HepG2 (cell line): ENCODE results near the gene CCDC170. TPM values are rescaled to one million over a fixed set of nuclear protein-coding genes. Genes with fewer than 3 reads are reported as not detected.
"Not testable (repeated sequence)": the region's sequence is repeated elsewhere in the genome, so short reads cannot be mapped to it uniquely, and the experiment has no call there.

Experiments
- ATAC-seq: fragments of 200-7000 bp; cut with Tn5 transposase; 3 replicates; pipeline ENCODE4 v1.9.1; 2020; ENCODE audit warnings: mild to moderate bottlenecking, moderate library complexity
- BruUV-seq: library from RNA; stranded (reverse); fragments of 400-500 nt; replicated peaks from 2 replicates; lab custom pipeline; 2021; lab: Mats Ljungman, UMichigan
- CTCF ChIA-PET: fragments of 300-600 bp; formaldehyde crosslinking; extraction: SDS; loops from one replicate; lab custom pipeline; 2021; ENCODE audit warnings: low total read pairs, inconsistent platforms, low intra/inter-chr PET ratio; lab: Yijun Ruan, JAX
- POLR2A ChIA-PET: fragments of 350-600 bp; sonication (Branson Sonifier 250); formaldehyde crosslinking; loops from one replicate; lab custom pipeline; 2020; ENCODE audit warnings: antibody characterized with exemption, inconsistent platforms; lab: Yijun Ruan, JAX
- DNase-seq: peaks from one replicate; pipeline ENCODE4 v3.0.0-alpha.2; 2015; ENCODE audit warnings: low spot score
- FAIRE-seq: peaks from 3 replicates; lab custom pipeline; 2011; peaks lifted over from hg19 to GRCh38; lab: Jason Lieb, UNC
- H2AFZ ChIP-seq: one replicate; pipeline ENCODE4 v1.6.1; 2011; ENCODE audit warnings: low read length, inconsistent platforms
- H3K27ac ChIP-seq: fragments of 300-600 bp; 3 replicates; pipeline ENCODE4 v1.8.0; 2011; ENCODE audit warnings: mixed run types, mild to moderate bottlenecking, mixed read lengths, low read length, inconsistent platforms; ENCODE audit not compliant: insufficient read depth; ENCODE audit errors: extremely low read length
- H3K27me3 ChIP-seq, 2 experiments: fragments of 200-600 bp in 1 of 2; 2 replicates in 1 of 2; 3 replicates in 1 of 2; pipeline versions ENCODE4 v1.6.0 to v1.8.0; 2011; ENCODE audit warnings: low read length in 2 of 2, mild to moderate bottlenecking in 2 of 2, moderate library complexity in 2 of 2, inconsistent platforms in 1 of 2; ENCODE audit not compliant: insufficient read depth in 2 of 2, control insufficient read depth in 1 of 2
- H3K36me3 ChIP-seq, 2 experiments: fragments of 200-600 bp in 1 of 2; replicated peaks in 1 of 2; 2 replicates in 1 of 2; 3 replicates in 1 of 2; pipeline versions ENCODE4 v1.5.1 to v1.8.0; 2011; ENCODE audit warnings: low read length in 2 of 2, inconsistent platforms in 1 of 2; ENCODE audit not compliant: insufficient read depth in 2 of 2, control insufficient read depth in 1 of 2
- H3K4me1 ChIP-seq: 2 replicates; pipeline ENCODE4 v1.5.1; 2012; ENCODE audit warnings: low read length, inconsistent platforms; ENCODE audit not compliant: insufficient read depth
- H3K4me2 ChIP-seq: 2 replicates; pipeline ENCODE4 v1.6.0; 2011; ENCODE audit warnings: low read depth, low read length, inconsistent platforms
- H3K4me3 ChIP-seq, 3 experiments: fragments of 200-600 bp in 1 of 3; sonication (generic), shearing (Covaris generic) in 1 of 3; replicated peaks in 1 of 3; 2 replicates each; pipeline ENCODE4 v1.5.1; 2011 to 2016; ENCODE audit warnings: low read length in 3 of 3, inconsistent platforms in 2 of 3, low read depth in 2 of 3, mild to moderate bottlenecking in 2 of 3, control low read depth in 1 of 3, mixed read lengths in 1 of 3; ENCODE audit not compliant: insufficient read depth in 1 of 3
- H3K79me2 ChIP-seq: one replicate; pipeline ENCODE4 v1.6.1; 2011; ENCODE audit warnings: low read length, inconsistent platforms; ENCODE audit not compliant: insufficient read depth
- H3K9ac ChIP-seq: 2 replicates; pipeline ENCODE4 v1.6.0; 2011; ENCODE audit warnings: mild to moderate bottlenecking, low read depth, low read length, inconsistent platforms; ENCODE audit not compliant: insufficient read depth
- H3K9me3 ChIP-seq: 2 replicates; pipeline ENCODE4 v1.5.1; 2012; ENCODE audit warnings: mild to moderate bottlenecking, low read length
- H4K20me1 ChIP-seq: 2 replicates; pipeline ENCODE4 v1.6.0; 2011; ENCODE audit warnings: inconsistent platforms, mild to moderate bottlenecking, low read length, moderate library complexity; ENCODE audit not compliant: insufficient read depth
- FOSL2 ChIP-seq: sonication (generic); formaldehyde crosslinking; IDR thresholded peaks from 2 replicates; pipeline ENCODE4 v1.4.0; 2020; ENCODE audit warnings: missing genetic modification reagents
- FOXP1 ChIP-seq, 2 experiments: fragments of 450-650 bp in 1 of 2; IDR thresholded peaks; 2 replicates each; pipeline ENCODE4 v1.6.1; 2017 to 2018; ENCODE audit warnings: antibody characterized with exemption in 1 of 2
- GATAD2A ChIP-seq: IDR thresholded peaks from 2 replicates; pipeline ENCODE4 v1.6.1; 2016
- HNF4A ChIP-seq: sonication (generic); formaldehyde crosslinking; IDR thresholded peaks from 2 replicates; pipeline ENCODE4 v1.4.0; 2020; ENCODE audit warnings: missing genetic modification reagents
- HOXA3 ChIP-seq: sonication (generic); formaldehyde crosslinking; IDR thresholded peaks from 2 replicates; pipeline ENCODE4 v1.5.0; 2020; ENCODE audit warnings: missing genetic modification reagents
- IKZF5 ChIP-seq: IDR thresholded peaks from 2 replicates; pipeline ENCODE4 v1.6.1; 2018; ENCODE audit warnings: missing genetic modification reagents, mild to moderate bottlenecking, missing compliant biosample characterization
- KAT7 ChIP-seq: IDR thresholded peaks from 2 replicates; pipeline ENCODE4 v1.6.1; 2018; ENCODE audit warnings: borderline replicate concordance, missing compliant biosample characterization
- NR2F6 ChIP-seq, 2 experiments: IDR thresholded peaks; 2 replicates each; pipeline ENCODE4 v1.6.1; 2016; ENCODE audit warnings: antibody characterized with exemption in 1 of 2, mild to moderate bottlenecking in 1 of 2
- SAP130 ChIP-seq: IDR thresholded peaks from 2 replicates; pipeline ENCODE4 v1.6.1; 2016; ENCODE audit warnings: low read depth
- WGBS: methylation state at CpG from one replicate; pipeline ENCODE4 v1.1.6; 2017; ENCODE audit warnings: low lambda C conversion rate; 5-methylcytosine and 5-hydroxymethylcytosine counted together
- in situ Hi-C: cut with HindIII; loops from 2 replicates; pipeline ENCODE4 v1.10.0; 2017; ENCODE audit warnings: low pct_unique_long_range_greater_than_20kb; ENCODE audit not compliant: extremely low pct_ligation_motif_present
- intact Hi-C: fragments of 100-400 bp; cut with micrococcal nuclease; formaldehyde crosslinking; loops from one replicate; pipeline ENCODE4 v1.10.0; 2022; ENCODE audit not compliant: unreplicated experiment
- polyA plus RNA-seq, 8 experiments: library from polyadenylated mRNA; depleted of rRNA in 3 of 8; stranded (reverse) in 7 of 8; unstranded in 1 of 8; fragments of >200 nt; fragmentation: Illumina TruSeq in 4 of 8; extraction: Trizol in 4 of 8; gene quantifications; 2 replicates each; pipeline versions ENCODE4 v1.2.1 to v1.2.3, GENCODE V29; 2011 to 2016; ENCODE audit warnings: low read depth in 4 of 8, missing spikeins in 1 of 8, mixed read lengths in 1 of 8; ENCODE audit not compliant: insufficient read depth in 1 of 8
- total RNA-seq, 5 experiments: library from RNA; depleted of rRNA; stranded (reverse); fragments of >200 nt; fragmentation: Illumina TruSeq; extraction: Trizol; gene quantifications; 2 replicates each; pipeline ENCODE4 v1.2.3, GENCODE V29; 2016; ENCODE audit warnings: low read depth in 1 of 5
- TF ChIP-seq, protein P1 (sequence below): sonication (generic); formaldehyde crosslinking; IDR thresholded peaks from 2 replicates; pipeline ENCODE4 v1.4.0; 2020; ENCODE audit warnings: missing genetic modification reagents
- TF ChIP-seq, protein P2 (sequence below), 2 experiments: fragments of 450-650 bp in 1 of 2; sonication (generic) in 1 of 2; formaldehyde crosslinking in 1 of 2; IDR thresholded peaks; 2 replicates each; pipeline versions ENCODE4 v1.6.1 to v1.8.0; 2016 to 2022; ENCODE audit warnings: antibody characterized with exemption in 1 of 2, mild to moderate bottlenecking in 1 of 2, missing genetic modification reagents in 1 of 2

The CCDC170 gene
- total and polyA plus RNA-seq, 2 of the 13 experiments (the other 11 are each of a cell fraction or from before 2014, with no cell fraction given), result 0.90 to 5.1 TPM

- H3K36me3 ChIP-seq; in situ Hi-C loops; CTCF ChIA-PET; intact Hi-C loops; H3K9me3 ChIP-seq; DNase-seq; FAIRE-seq; ATAC-seq; BruUV-seq; H2AFZ ChIP-seq; H3K27me3 ChIP-seq; TF ChIP-seq FOXP1 (IDR thresholded peaks at IDR 0.05): not testable (repeated sequence)
- Histone ChIP-seq H3K79me2 (peaks cover 65% of the 10 kb centered on the region), H3K9ac (peak overlapping the region; percentile 89), H3K27ac (peak overlapping the region; percentile 94), H4K20me1 (peaks cover 19% of the 10 kb centered on the region), H3K4me2 (peak overlapping the region; percentile 74), H3K4me3 (peak overlapping the region; percentile 79 to 90 (median 85)), H3K4me1 (peaks cover 62% of the 10 kb centered on the region)
- 0% methylated on average over 6 of the region's 6 CpGs for WGBS
- POLR2A ChIA-PET, result interaction anchor here (1.3 to 2.8 kb wide), 6 partner anchors 9 to 266 kb away, joined by 3 to 32 read pairs (median 14); partner anchors contain the start of gene ZBTB2
- TF ChIP-seq HOXA3 (CRISPR knock-in tag) (0 out of 2 replicates have a peak, but pooled peaks have one; percentile 28), HNF4A (CRISPR knock-in tag) (peak; percentile 56), FOSL2 (0 out of 2 replicates have a peak, but pooled peaks have one; percentile 15), NR2F6 (IDR thresholded peaks at IDR 0.05) (peak; percentile 34; the same call in 1 of the 2 replicates), NR2F6 (CRISPR knock-in tag; IDR thresholded peaks at IDR 0.05) (peak; percentile 14; the same call in 1 of the 2 replicates), IKZF5 (CRISPR knock-in tag) (0 out of 2 replicates have a peak, but pooled peaks have one; percentile 36), SAP130 (peak; percentile 62), KAT7 (peak; percentile 59; the same call in 1 of the 2 replicates), GATAD2A (CRISPR knock-in tag) (peak; percentile 45; the same call in 1 of the 2 replicates), FOXP1 (CRISPR knock-in tag; IDR thresholded peaks at IDR 0.05) (peak; percentile 63; the same call in 1 of the 2 replicates)
- TF ChIP-seq, protein P1, sequence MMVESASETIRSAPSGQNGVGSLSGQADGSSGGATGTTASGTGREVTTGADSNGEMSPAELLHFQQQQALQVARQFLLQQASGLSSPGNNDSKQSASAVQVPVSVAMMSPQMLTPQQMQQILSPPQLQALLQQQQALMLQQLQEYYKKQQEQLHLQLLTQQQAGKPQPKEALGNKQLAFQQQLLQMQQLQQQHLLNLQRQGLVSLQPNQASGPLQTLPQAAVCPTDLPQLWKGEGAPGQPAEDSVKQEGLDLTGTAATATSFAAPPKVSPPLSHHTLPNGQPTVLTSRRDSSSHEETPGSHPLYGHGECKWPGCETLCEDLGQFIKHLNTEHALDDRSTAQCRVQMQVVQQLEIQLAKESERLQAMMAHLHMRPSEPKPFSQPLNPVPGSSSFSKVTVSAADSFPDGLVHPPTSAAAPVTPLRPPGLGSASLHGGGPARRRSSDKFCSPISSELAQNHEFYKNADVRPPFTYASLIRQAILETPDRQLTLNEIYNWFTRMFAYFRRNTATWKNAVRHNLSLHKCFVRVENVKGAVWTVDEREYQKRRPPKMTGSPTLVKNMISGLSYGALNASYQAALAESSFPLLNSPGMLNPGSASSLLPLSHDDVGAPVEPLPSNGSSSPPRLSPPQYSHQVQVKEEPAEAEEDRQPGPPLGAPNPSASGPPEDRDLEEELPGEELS (CRISPR knock-in tag), result peak; percentile 56; the same call in 1 of the 2 replicates
- TF ChIP-seq, protein P2, sequence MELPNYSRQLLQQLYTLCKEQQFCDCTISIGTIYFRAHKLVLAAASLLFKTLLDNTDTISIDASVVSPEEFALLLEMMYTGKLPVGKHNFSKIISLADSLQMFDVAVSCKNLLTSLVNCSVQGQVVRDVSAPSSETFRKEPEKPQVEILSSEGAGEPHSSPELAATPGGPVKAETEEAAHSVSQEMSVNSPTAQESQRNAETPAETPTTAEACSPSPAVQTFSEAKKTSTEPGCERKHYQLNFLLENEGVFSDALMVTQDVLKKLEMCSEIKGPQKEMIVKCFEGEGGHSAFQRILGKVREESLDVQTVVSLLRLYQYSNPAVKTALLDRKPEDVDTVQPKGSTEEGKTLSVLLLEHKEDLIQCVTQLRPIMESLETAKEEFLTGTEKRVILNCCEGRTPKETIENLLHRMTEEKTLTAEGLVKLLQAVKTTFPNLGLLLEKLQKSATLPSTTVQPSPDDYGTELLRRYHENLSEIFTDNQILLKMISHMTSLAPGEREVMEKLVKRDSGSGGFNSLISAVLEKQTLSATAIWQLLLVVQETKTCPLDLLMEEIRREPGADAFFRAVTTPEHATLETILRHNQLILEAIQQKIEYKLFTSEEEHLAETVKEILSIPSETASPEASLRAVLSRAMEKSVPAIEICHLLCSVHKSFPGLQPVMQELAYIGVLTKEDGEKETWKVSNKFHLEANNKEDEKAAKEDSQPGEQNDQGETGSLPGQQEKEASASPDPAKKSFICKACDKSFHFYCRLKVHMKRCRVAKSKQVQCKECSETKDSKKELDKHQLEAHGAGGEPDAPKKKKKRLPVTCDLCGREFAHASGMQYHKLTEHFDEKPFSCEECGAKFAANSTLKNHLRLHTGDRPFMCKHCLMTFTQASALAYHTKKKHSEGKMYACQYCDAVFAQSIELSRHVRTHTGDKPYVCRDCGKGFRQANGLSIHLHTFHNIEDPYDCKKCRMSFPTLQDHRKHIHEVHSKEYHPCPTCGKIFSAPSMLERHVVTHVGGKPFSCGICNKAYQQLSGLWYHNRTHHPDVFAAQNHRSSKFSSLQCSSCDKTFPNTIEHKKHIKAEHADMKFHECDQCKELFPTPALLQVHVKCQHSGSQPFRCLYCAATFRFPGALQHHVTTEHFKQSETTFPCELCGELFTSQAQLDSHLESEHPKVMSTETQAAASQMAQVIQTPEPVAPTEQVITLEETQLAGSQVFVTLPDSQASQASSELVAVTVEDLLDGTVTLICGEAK (IDR thresholded peaks at IDR 0.05), result peak; percentile 74
- TF ChIP-seq, protein P2 (CRISPR knock-in tag; IDR thresholded peaks at IDR 0.05), result not testable (repeated sequence)
These were observed 42.9 kb upstream of the CCDC170 start for GRCh38 chr6:151450928-151451327.
